ENCODE results near the gene ACAA2. TPM values are rescaled to one million over a fixed set of nuclear protein-coding genes. Genes with fewer than 3 reads are reported as not detected.

The ACAA2 gene
- total and polyA plus RNA-seq, 10 of the 15 experiments (the other 5 are each of a cell fraction or from before 2014, with no cell fraction given): 43.1 to 134 (median 64.6) TPM

DNA sequence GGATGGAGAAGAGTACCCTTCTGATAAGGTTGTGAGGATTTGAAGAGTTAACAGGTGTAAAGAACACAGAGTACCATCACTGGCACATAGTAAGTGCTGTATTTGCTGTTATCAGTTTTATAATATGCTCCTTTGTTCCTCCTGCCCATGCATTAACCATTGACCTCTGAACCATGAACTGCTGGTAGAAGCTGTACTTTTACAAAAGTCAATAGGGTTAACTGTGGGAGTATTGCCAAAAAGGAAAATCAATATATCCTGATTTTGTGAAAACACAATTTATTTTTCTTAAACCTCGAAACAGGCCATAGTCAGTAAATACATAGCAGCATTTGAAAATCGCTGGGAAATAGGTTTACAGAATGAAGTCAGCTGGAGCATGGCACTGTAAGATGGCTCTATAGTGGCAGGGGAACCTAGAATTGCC is 18.9 kb upstream of the ACAA2 start:
- ChIA-PET CTCF (interaction anchor here (1.3 kb wide), 1 partner anchor 30 kb away, joined by 3 read pairs; no protein-coding TSS in a partner anchor), RAD21 (ENCODE audit: unreplicated experiment) (no interaction called here), POLR2A (no interaction called here), SMC1A (ENCODE audit: uncharacterized antibody, unreplicated experiment) (no interaction called here)
- intact Hi-C loops (cut with micrococcal nuclease; ENCODE audit: unreplicated experiment): no loop called here
- no peak overlapping the region for H3K4me2 ChIP-seq (ENCODE audit: control insufficient read depth, insufficient read depth)
- DNase-seq (ENCODE audit: low read depth, low spot score) (no peak), ATAC-seq (no peak), FAIRE-seq (no peak)
- no peaks in the 10 kb centered on the region for H4K20me1 ChIP-seq (ENCODE audit: control insufficient read depth, insufficient read depth)
- TF ChIP-seq SRF (IDR thresholded peaks at IDR 0.05; ENCODE audit: low read depth in 2 of 2, low read length in 2 of 2): no peak
- TF ChIP-seq KDM1A (IDR thresholded peaks at IDR 0.05; ENCODE audit: borderline replicate concordance): no peak
- TF ChIP-seq EGR1 (IDR thresholded peaks at IDR 0.05; ENCODE audit: borderline replicate concordance in 1 of 2, low read depth in 2 of 2, low read length in 2 of 2): no peak
- no peak for TF ChIP-seq POLR2A (IDR thresholded peaks at IDR 0.05; ENCODE audit: low read depth, low read length)
- no peak for TF ChIP-seq NRF1 (conservative IDR thresholded peaks at IDR 0.05; ENCODE audit: low read depth, low read length)
- no peak for TF ChIP-seq STAT1 (conservative IDR thresholded peaks at IDR 0.05)
- no peak for TF ChIP-seq MYB (IDR thresholded peaks at IDR 0.05; ENCODE audit: borderline replicate concordance, low read depth, low read length)
- no peak for TF ChIP-seq ZNF274 (IDR thresholded peaks at IDR 0.05; ENCODE audit: insufficient read depth, insufficient read length)
- H3K9me3 ChIP-seq (replicated peaks; ENCODE audit: control insufficient read depth, insufficient read depth, low read length): peaks cover 1% of the 10 kb centered on the region; the same call in 2 of the 3 replicates
- H3K4me1 ChIP-seq (ENCODE audit: control insufficient read depth, insufficient read depth, low read length): no peaks in the 10 kb centered on the region
- H3K79me2 ChIP-seq (ENCODE audit: control insufficient read depth, insufficient read depth, low read length): no peaks in the 10 kb centered on the region
- H3K4me3 ChIP-seq: no peak overlapping the region
- WGBS (ENCODE audit: insufficient coverage, insufficient replicate concordance, low lambda C conversion rate, missing lambda C conversion rate): 40% methylated on average over 2 of the region's 2 CpGs
- H2AFZ ChIP-seq (ENCODE audit: control insufficient read depth, low read depth, low read length): no peak overlapping the region
- no TSS peak for BruUV-seq (replicated peaks)
- no peak overlapping the region for H3K27ac ChIP-seq (ENCODE audit: control insufficient read depth, insufficient read depth)
- no peak overlapping the region for H3K9ac ChIP-seq (ENCODE audit: control insufficient read depth, insufficient read depth, low read length)
- in situ Hi-C loops (cut with MboI): no loop called here
- no peaks in the 10 kb centered on the region for H3K27me3 ChIP-seq (replicated peaks in 1 of 2; ENCODE audit: control insufficient read depth in 2 of 2, insufficient read depth in 2 of 2, low read length in 1 of 2)
- H3K36me3 ChIP-seq (ENCODE audit: control insufficient read depth in 2 of 2, insufficient read depth in 2 of 2, low read length in 1 of 2): no peaks in the 10 kb centered on the region

DNA sequence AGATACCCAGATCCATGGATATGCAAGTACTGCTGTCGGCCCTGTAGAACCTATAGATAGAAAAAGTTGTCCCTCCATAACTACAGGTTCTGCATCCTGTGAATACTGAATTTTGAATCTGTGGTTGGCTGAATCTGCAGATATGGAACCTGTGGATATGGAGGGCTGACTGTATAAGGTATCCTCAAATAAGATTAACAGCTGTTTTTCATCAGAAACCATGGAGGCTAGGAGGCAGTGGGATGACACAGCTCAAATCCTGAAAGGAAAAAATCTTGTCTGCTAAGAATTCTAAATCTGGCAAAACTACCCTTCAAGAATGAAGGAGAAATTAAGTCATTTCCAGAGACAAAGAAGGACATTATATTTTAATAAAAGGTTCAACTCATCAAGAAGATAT is 14.7 kb upstream of the ACAA2 start:
- ATAC-seq (no peak), FAIRE-seq (no peak), DNase-seq (ENCODE audit: low read depth, low spot score) (no peak)
- H3K4me1 ChIP-seq (ENCODE audit: control insufficient read depth, insufficient read depth, low read length): no peaks in the 10 kb centered on the region
- peaks cover 1% of the 10 kb centered on the region; the same call in 2 of the 3 replicates for H3K9me3 ChIP-seq (replicated peaks; ENCODE audit: control insufficient read depth, insufficient read depth, low read length)
- H3K27ac ChIP-seq (ENCODE audit: control insufficient read depth, insufficient read depth): no peak overlapping the region
- H3K27me3 ChIP-seq (replicated peaks in 1 of 2; ENCODE audit: control insufficient read depth in 2 of 2, insufficient read depth in 2 of 2, low read length in 1 of 2): no peaks in the 10 kb centered on the region
- BruUV-seq (replicated peaks): no TSS peak
- ChIA-PET POLR2A (no interaction called here), RAD21 (ENCODE audit: unreplicated experiment) (no interaction called here), SMC1A (ENCODE audit: uncharacterized antibody, unreplicated experiment) (no interaction called here), CTCF (no interaction called here)
- no peaks in the 10 kb centered on the region for H4K20me1 ChIP-seq (ENCODE audit: control insufficient read depth, insufficient read depth)
- no peaks in the 10 kb centered on the region for H3K36me3 ChIP-seq (ENCODE audit: control insufficient read depth in 2 of 2, insufficient read depth in 2 of 2, low read length in 1 of 2)
- no peak overlapping the region for H3K4me3 ChIP-seq
- no peak overlapping the region for H3K4me2 ChIP-seq (ENCODE audit: control insufficient read depth, insufficient read depth)
- H2AFZ ChIP-seq (ENCODE audit: control insufficient read depth, low read depth, low read length): no peak overlapping the region
- no peak overlapping the region for H3K9ac ChIP-seq (ENCODE audit: control insufficient read depth, insufficient read depth, low read length)
- intact Hi-C loops (cut with micrococcal nuclease; ENCODE audit: unreplicated experiment) (no loop called here), in situ Hi-C loops (cut with MboI) (no loop called here)
- 33% methylated on average over 1 of the region's 1 CpG for WGBS (ENCODE audit: insufficient coverage, insufficient replicate concordance, low lambda C conversion rate, missing lambda C conversion rate)
- H3K79me2 ChIP-seq (ENCODE audit: control insufficient read depth, insufficient read depth, low read length): no peaks in the 10 kb centered on the region
- TF ChIP-seq, protein P1, sequence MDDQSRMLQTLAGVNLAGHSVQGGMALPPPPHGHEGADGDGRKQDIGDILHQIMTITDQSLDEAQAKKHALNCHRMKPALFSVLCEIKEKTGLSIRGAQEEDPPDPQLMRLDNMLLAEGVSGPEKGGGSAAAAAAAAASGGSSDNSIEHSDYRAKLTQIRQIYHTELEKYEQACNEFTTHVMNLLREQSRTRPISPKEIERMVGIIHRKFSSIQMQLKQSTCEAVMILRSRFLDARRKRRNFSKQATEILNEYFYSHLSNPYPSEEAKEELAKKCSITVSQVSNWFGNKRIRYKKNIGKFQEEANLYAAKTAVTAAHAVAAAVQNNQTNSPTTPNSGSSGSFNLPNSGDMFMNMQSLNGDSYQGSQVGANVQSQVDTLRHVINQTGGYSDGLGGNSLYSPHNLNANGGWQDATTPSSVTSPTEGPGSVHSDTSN (IDR thresholded peaks at IDR 0.05; ENCODE audit: insufficient replicate concordance, low read depth, low read length): no peak
- TF ChIP-seq, protein P2, sequence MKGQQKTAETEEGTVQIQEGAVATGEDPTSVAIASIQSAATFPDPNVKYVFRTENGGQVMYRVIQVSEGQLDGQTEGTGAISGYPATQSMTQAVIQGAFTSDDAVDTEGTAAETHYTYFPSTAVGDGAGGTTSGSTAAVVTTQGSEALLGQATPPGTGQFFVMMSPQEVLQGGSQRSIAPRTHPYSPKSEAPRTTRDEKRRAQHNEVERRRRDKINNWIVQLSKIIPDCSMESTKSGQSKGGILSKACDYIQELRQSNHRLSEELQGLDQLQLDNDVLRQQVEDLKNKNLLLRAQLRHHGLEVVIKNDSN (IDR thresholded peaks at IDR 0.05; ENCODE audit: borderline replicate concordance, extremely low read length, insufficient read depth, low read depth, low read length): no peak
- TF ChIP-seq RBBP5 (conservative IDR thresholded peaks at IDR 0.05) (no peak), ZZZ3 (IDR thresholded peaks at IDR 0.05; ENCODE audit: control insufficient read depth, insufficient read length, low read depth) (no peak), NBN (IDR thresholded peaks at IDR 0.05) (no peak), SIX5 (IDR thresholded peaks at IDR 0.05; ENCODE audit: low read depth, low read length, severe bottlenecking) (no peak)
- TF ChIP-seq, protein P3, sequence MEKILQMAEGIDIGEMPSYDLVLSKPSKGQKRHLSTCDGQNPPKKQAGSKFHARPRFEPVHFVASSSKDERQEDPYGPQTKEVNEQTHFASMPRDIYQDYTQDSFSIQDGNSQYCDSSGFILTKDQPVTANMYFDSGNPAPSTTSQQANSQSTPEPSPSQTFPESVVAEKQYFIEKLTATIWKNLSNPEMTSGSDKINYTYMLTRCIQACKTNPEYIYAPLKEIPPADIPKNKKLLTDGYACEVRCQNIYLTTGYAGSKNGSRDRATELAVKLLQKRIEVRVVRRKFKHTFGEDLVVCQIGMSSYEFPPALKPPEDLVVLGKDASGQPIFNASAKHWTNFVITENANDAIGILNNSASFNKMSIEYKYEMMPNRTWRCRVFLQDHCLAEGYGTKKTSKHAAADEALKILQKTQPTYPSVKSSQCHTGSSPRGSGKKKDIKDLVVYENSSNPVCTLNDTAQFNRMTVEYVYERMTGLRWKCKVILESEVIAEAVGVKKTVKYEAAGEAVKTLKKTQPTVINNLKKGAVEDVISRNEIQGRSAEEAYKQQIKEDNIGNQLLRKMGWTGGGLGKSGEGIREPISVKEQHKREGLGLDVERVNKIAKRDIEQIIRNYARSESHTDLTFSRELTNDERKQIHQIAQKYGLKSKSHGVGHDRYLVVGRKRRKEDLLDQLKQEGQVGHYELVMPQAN (conservative IDR thresholded peaks at IDR 0.05): no peak
